Medulla oblongata (tissue), 1 donor: ENCODE results near the gene FAM168B.
"Not testable (repeated sequence)": the region's sequence is repeated elsewhere in the genome, so short reads cannot be mapped to it uniquely, and the experiment has no call there.

ENCODE experiments used
- DNase-seq: peaks from one replicate; pipeline ENCODE4 v3.0.0-alpha.2; 2015; ENCODE audit errors: extremely low spot score

Gene FAM168B

DNA sequence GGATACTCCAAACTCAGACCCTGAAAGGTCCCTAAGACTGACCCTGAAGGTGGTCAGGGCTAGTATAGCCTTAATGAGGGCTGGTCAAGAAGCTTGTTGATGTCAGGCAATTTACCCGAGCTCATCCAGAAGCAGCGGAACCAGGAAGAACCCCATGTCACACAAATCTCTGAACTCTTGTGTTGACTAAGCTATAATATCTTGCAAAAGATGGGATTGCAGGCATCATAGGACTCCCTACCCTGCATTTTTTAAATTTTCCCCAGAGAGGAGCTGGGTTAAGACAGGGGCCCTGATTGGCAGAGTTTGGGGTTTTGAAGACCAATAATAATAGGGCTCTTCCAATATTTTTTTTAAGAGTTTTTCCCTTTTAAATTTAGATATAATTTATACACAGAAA, 9.9 kb upstream of the FAM168B start:
- no peak for DNase-seq

DNA sequence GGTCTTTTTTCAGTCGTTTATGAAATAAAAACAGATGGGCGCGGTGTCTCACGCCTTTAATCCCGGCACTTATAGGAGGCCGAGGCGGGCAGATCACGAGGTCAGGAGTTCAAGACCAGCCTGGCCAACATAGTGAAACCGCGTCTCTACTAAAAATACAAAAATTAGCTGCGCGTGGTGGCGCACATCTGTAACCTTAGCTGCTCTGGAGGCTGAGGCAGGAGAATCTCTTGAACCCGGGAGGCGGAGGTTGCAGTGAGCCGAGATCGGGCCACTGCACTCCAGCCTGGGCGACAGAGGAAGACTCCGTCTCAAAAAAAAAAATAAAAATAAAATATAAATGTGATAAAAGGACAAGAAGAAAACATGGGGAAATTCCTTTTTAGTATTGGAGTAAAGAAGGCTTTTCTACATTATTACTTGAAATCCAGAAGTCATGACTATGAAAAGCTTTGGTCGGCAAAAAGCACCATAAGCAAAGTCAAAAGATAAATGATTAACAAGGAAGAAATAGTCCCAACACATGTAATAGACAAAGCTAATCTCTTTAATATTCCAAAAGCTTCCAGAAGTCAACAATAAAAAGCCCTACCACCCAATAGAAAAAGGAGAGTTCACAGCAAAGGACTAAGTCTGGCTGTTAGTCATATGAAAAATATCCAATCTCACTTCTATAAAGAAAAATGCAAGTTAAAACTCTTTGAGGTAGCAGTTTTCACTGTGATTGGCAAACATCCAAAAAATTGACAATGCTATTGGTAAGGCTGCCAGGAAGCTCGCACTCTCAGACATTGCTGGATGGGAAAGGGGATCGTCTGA, 1.4 kb upstream of the FAM168B start:
- DNase-seq, result no peak

DNA sequence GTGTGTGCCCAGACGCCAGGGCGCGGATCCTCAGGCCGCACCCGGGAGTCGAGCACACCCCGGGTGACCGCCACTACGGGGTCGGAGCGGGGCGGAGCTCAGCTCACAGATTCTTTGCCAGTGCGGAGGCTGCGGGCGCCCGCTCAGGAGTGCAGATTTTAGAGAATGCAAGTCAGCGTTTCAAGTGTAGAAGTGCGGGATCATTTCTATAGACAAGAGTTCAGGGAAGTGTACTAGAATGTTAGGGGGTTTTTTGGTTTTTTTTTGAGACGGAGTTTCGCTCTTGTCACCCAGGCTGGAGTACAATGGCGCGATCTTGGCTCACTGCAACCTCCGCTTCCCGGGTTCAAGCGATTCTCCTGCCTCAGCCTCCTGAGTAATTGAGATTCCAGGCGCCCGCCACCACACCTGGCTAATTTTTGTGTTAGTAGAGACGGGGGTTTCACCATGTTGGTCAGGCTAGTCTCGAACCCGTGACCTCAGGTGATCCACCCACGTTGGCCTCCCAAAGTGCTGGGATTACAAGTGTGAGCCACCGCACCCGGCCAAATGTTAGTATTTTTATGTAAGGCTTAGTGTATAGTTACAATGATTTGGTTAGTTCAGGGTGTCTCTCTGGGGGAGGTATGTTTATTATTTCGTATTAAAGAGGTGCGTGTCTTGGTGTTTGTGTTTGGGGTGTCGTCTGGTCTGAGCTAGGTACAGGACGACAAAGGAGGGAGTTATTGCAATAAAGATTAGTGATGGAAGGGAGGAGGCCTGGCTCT, 619 bp upstream of the FAM168B start:
- no peak for DNase-seq

DNA sequence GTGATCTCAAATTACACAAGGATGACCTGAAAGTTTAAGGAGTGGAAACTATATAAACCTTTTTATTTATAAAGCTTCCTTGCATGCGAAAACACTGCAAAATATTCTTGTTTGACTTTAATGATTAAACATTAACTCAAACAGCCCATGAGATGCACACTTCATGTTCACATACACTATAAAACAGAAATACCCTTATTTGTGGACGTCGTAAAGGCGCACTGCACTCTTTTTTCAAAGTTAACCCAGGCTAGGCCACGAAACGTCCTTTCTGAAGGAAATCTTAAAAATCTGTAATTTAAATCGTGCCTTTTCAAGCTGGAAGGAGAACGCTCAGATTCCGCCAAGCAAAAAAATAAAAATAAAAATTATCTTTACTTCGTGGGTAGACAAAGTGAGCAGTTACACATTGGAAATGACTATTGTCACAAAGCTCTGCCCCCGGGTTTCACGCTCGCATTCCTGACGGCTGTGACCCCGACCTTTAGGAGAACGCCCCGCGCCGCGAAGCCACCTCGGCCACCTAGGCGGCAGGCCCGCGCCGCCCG, 728 bp downstream of the FAM168B start:
- no peak for DNase-seq

DNA sequence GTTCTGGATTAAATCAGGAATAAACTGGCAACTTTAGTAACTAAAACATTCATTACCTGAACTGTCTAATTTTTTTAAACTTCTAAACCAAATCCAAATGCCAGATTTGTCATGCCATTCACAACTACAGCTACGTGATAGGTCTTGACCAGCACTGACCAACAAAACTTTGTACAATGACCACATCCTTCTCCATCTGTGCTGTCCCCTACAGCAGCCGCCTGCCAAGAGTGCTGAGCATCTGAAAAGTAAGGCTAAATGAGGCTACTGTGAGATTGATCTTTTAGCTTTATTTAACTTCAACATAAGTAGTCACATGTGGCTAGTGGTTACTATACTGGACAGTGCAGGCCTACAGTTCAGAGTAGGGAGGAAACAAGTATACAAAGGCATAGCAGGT, 7.6 kb downstream of the FAM168B start:
- DNase-seq, result no peak

DNA sequence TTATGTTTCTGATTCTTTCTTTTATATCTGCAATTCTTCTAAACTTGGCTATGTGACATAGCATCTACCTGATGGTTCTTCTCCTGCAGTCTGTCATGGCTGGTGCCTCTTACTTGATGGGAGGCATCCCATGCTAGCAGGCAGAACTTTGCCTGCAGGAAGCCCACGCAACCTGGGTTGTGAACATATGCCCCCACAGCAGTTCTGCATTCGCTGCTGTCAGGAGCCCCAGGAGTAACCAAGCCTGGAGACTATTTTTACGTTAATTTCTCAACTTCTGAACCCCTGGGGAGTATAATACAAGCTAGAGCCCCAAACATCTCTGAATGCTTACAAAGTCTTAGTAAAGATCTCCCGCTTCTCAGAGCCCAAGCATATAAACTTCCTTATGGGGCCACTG, 12.1 kb downstream of the FAM168B start:
- DNase-seq, result no peak

DNA sequence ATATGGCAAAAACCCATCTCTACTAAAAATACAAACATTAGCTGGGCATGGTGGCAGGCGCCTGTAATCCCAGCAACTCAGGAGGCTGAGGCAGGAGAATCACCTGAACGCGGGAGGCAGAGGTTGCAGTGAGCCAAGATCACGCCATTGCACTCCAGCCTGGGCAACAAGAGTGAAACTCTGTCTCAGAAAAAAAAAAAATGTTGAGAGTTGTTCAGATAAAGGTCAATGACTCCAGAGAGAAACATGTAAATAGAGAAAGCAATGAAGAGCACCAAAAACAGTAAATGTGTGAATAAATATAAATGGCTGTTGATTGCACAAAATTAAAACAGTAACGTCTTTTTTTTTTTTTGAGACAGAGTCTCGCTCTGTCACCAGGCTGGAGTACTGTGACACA, 13.3 kb downstream of the FAM168B start:
- DNase-seq, result not testable (repeated sequence)

DNA sequence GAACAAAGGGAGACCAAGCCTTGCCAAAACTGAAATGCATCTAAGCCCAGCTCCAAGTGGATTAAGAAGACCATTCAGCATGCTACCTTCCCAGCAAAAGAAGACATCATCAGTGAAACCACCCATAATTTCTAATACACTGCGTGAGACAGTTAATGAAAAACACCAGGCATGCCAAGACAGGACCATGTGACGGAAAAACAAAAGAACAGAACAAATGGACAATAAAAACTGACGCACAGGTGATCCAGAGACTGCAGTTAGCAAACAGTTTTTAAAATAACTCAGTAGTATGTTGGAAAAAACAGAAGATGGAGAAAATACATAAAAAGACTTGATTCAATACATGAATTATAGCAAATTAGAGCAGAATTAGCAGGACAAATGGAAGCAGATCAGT, 15.3 kb downstream of the FAM168B start:
- DNase-seq, result no peak

DNA sequence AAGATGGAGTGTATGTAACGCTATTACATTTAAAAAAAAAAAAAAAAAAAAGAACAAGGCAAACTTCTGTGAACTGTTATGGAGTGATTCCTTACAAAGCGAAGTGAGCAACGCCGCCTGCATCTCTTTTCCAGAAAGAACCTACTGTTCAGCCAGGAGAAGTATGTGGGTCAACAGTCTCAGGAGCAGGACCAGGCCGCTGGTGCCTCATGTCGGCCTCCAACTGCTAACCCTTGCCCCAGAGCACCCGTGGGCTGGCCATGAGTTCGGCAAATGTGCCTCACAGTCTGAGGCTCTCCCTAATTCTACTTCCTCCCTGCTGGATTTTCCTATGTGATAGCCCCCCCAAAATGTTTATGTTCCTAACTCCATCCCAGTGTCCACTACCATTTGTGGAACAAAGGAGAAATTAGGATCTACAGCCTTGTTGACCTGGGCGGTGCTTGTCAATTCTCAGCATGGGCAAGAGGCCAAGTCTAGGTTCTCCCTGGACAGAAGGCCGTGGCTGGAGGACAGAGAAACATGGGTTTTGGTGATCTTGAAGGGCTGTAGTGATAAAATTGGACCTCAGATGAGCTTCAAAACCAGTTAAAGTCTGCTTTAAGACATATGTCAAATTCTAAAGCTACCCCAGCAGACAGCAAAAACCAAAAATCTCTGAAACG, 15.9 kb downstream of the FAM168B start:
- no peak for DNase-seq

DNA sequence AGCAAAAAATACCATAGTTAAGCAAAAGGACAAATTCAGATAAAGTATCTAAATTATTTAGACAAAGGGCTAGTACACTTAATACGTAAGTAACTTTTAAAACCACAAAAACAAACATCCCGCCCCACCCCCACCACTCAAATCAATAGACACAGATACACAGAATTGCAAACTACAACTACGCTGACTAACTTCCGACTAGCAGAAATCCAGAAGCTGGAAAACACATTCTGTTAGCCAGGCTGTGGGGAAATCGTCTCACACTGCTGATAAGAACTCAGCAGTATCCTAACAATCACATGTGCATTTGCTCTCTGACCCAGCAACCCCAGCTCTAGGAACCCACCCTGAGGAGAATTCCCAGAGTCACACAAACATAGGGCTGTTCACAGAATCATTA, 16.6 kb downstream of the FAM168B start:
- DNase-seq, result no peak

DNA sequence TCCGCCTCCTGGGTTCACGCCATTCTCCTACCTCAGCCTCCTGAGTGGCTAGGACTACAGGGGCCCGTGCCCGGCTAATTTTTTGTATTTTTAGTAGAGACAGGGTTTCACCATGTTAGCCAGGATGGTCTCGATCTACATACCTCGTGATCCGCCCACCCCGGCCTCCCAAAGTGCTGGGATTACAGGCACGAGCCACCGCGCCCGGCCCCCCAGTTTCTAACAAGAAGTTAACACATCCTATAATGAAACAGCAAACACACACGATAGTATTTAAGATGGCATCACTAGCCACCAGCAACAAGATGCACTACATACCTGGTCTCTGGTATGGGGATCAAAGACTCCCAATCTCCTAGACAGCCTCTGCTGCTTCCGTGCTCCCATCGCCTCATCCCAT, 17.7 kb downstream of the FAM168B start:
- not testable (repeated sequence) for DNase-seq

DNA sequence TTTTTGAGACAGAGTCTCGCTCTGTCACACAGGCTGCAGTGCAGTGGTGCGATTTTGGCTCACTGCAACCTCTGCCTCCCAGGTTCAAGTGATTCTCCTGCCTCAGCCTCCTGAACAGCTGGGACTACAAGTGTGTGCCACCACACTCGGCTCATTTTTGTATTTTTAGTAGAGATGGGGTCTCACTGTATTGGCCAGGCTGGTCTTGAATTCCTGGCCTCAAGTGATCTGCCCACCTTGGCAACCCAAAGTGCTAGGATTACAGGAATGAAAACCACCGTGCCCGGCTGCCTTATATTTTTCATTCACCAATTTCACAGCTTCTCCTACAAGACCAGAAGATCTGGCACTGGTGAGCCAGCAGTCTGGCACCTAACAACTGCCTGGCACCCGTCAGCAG, 25.1 kb downstream of the FAM168B start:
- not testable (repeated sequence) for DNase-seq

DNA sequence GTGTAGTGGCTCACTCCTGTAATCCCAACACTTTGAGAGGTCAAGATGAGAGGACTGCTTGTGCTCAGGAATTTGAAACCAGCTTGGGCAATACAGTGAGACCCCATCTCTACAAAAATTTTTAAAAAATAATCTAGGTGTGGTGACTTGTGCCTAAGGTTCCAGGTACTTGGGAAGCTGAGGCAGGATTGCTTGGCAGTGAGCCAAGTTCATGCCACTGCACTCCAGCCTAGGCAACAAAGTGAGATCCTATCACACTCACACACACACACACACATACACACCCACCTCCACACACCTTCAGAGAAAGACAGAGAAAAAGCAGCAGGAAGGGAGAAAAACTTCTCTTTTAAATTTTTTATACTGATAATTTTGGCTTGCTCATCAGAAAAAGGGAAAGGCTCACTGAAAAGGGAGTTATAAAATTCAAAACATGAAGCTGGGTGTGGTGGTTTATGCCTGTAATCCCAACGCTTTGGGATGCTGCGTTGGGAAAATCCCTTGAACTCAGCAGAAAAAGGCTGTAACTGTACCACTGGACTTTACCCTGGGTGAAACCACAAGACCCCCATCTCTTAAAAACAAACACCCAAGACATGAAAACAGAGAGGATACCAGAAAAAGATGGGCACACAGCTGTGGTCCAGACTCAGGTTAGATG, 25.7 kb downstream of the FAM168B start:
- DNase-seq, result no peak

DNA sequence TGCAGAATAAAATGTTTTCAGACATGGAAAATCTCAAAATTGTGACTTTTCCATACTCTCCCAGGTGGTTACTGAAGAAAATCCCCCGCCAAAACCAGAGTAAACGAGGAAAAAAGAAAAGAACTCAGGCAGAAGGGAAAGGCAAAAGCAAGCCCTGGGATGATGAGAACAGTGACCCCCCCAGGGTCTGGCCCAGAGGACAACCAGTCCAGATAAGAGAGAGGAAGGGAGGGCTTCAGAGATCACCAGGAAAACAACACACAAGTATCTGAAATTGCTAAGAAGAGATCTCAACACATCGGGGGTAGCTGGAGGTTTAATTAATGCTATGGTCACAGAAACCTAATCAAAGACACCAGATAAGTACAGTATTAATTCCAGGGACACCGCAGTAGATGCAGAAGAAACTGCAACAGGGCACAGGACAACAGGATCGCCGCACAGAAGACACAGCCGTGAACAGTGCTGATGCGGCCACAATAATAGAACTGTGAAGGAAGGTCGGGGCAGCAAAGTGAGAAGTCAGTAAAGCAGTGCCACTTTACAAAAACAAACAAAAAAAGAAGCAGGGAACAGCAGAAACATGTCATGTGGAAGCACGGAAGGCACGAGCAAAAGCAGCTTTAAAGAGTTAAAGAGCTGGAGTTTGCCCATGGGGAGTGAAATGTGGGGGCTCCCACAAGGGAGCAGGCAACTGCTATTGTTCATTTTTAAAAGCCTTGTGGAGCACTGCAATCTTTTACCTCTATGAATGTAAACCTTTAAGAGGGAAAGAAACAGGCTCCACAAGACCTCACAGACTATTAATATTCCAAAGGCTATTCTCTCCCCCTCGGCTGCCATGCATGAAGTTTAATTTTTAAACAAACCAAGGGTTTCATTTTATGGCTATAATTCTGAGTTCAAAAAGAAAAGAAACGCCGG, 28.4 kb downstream of the FAM168B start:
- no peak for DNase-seq

DNA sequence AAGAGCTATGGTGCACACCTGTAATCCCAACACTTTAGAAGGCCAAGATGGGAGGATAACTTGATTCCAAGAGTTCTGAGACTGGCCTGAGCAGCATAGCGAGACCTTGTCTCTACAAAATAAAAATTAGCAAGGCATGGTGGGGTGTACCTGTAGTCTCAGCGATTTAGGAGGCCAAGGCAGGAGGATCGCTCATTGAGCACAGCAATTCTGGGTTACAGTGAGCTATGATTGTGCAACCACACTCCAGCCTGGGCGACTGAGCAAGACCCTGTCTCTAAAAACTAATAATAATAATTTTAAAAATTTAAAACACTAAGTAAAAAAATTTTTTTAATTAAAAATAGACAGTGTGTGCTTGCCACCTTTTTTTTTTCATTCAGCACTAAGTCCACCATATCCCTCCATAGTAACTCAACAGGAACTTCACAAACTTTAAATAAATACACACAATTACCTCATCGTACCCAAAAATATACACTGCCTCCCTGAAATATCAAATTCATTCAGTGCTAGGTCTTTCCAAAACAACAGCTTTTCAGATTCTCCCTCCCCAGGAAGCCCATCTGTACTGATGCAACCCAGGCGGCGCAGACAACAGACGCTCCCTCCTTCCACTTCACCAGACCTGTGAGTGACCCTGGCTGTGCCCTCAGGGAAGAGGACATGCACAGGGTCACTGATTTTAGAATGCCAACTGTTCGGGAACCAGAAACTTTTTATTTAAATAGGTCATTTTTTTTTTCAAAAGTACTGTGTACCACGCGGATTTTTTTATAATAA, 29.6 kb downstream of the FAM168B start:
- DNase-seq, result no peak

DNA sequence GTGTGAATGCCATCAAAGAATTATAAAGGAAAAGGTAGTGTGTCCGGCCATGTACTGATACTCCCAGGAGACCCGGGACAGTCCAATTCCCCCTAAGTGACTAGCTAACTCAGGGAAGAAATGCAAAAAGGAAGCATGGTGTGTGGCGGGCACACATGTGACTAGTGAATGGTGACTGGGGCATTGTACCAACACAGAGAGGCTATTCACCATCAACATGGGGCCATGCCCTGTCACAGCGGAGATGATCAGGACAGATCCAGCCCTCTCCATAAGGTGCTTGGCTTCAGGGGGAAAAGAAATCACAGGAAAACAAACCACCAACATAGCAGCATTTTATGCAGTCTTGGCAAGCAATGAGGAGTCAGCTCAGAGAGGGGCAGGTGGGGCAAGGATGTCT, 34.3 kb downstream of the FAM168B start:
- DNase-seq, result peak; percentile 91

DNA sequence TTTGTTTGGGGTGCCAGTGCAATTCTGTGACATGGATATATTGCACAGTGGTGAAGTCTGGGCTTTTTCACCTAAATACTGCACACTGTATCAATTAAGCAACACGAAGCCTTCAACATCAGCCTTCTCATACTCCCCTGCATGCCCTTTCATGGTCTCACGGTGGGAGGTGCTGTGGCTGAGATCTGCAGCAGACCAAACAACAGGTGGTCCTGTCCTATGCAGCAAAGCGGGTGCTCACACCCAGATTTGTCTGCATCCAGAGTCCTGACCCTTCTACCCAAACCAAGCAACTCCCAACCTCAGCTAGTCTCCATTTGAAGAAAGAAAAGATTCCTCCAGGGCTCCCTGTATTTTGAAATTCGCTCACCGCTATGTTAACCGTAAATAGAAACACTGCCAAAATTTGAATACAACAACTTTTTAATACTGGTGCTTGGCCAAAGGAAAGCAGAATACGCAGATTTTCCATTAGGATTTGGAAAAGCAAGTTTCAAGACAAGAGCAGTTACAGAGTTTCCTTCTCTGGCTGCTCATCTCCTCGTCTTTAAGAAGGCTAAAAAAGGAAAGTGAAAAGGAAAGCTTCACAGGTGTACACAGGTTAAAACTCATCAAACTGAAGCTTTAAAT, 34.9 kb downstream of the FAM168B start:
- DNase-seq, result no peak

DNA sequence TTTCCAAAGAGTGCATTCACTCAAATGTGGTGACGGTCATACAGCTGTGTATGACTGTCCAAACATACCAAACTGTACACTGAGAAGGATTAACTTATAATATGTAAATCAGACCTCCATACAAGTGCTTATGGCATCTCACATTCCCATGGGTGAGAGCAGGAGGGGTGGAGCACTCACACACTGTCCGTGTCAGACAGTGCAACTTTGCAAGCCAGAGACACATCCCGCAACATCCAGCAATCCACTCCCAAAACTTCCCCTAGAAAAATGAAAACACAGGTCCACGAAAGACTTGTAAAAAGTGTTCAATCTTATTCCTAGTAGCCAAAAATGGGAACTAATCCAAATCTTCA, 36.4 kb downstream of the FAM168B start:
- DNase-seq, result no peak

DNA sequence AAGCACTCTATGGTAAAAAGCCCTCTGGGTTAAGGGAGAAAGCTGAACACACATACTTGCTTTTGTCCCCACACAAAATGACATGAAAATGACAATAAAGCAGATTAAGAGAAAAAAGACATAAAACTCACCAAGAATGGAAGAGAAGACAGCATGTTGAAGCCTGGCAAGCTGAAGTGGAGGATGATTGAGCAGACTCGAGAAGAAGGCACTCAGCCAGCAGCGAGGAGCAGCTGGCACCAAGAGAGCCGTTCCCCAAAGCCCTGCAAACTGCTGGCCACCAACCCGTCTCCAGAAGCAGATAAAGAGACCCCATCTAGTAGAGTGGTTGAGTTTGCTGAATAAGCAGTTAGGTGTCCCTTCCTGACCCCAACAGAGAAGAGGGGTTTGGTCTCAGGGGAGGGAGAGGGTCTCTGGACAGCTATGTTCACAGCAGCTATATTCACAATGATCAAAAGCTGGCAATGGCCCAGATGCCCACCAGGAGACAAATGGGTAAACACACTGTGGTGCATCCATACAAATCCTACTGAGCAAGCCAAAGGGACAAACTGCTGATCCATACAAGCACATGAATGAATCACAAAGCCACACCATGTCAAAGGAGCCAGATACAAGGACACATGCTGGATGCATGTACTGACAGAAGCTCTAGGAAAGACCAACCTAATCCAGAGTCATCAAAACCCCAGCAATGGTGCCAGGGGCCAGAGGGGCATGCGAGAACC, 36.9 kb downstream of the FAM168B start:
- DNase-seq, result peak; percentile 66
